ENCODE results near the gene PCYOX1L. TPM values are rescaled to one million over a fixed set of nuclear protein-coding genes. Genes with fewer than 3 reads are reported as not detected.

The PCYOX1L gene
- total RNA-seq, 1 experiment from 2014 or later, result 29.9 TPM

DNA sequence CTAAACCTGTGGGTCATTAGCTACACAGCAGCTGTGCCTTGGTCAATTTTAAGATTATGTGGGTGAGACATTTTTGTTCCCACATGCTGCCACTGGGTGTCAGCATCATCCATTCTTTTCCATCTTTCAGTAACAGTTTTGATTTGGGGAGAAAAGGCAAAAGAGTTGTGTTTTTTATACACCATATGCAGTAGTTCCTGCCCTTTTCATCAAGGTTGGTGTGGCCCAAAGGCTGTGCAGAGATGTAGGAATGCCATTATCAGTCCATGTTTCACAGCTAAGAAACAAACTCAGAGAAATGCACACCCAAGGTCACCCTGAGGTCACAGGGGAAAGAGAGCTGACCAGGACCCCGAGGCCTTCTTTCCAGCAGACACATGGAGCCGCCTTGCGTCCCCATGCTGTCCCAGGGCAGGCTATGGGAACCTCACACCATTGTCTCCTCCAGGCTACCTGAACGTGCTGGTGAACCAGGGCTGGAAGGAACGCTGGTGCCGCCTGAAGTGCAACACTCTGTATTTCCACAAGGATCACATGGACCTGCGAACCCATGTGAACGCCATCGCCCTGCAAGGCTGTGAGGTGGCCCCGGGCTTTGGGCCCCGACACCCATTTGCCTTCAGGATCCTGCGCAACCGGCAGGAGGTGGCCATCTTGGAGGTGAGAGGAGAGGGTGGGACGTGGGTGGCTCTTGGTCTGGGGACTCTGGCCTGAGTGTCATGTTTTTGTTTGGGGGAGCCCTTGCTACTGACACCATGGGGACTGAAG lies 40.4 kb upstream of the PCYOX1L start:
- CTCF ChIA-PET, result interaction anchor here (0.7 to 1.3 kb wide), 8 partner anchors 18 to 111 kb away, joined by 3 to 9 read pairs (median 3); partner anchors contain the start of gene PCYOX1L
- intact Hi-C loops (cut with micrococcal nuclease; ENCODE audit: unreplicated experiment), result loop anchor here (1.0 to 5.0 kb wide), 4 partner anchors 50 to 245 kb away; no protein-coding TSS in a partner anchor
- no peak overlapping the region for H3K27ac Mint-ChIP-seq (ENCODE audit: unreplicated experiment)
- no TSS peak for BruUV-seq (replicated peaks)
- H3K36me3 Mint-ChIP-seq (ENCODE audit: insufficient read depth, unreplicated experiment), result peaks cover 5% of the 10 kb centered on the region
- TF ChIP-seq, protein P1, sequence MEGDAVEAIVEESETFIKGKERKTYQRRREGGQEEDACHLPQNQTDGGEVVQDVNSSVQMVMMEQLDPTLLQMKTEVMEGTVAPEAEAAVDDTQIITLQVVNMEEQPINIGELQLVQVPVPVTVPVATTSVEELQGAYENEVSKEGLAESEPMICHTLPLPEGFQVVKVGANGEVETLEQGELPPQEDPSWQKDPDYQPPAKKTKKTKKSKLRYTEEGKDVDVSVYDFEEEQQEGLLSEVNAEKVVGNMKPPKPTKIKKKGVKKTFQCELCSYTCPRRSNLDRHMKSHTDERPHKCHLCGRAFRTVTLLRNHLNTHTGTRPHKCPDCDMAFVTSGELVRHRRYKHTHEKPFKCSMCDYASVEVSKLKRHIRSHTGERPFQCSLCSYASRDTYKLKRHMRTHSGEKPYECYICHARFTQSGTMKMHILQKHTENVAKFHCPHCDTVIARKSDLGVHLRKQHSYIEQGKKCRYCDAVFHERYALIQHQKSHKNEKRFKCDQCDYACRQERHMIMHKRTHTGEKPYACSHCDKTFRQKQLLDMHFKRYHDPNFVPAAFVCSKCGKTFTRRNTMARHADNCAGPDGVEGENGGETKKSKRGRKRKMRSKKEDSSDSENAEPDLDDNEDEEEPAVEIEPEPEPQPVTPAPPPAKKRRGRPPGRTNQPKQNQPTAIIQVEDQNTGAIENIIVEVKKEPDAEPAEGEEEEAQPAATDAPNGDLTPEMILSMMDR (IDR thresholded peaks at IDR 0.05; ENCODE audit: unreplicated experiment), result peak; percentile 65
- H3K27me3 Mint-ChIP-seq (ENCODE audit: unreplicated experiment), result no peaks in the 10 kb centered on the region
- no peaks in the 10 kb centered on the region for H3K9me3 Mint-ChIP-seq (ENCODE audit: low read depth, unreplicated experiment)
- DNase-seq, result peak; percentile 44
- H3K4me1 Mint-ChIP-seq (ENCODE audit: low read depth, unreplicated experiment), result peaks cover 15% of the 10 kb centered on the region
- no peak overlapping the region for H3K4me3 Mint-ChIP-seq (ENCODE audit: low read depth, unreplicated experiment)

DNA sequence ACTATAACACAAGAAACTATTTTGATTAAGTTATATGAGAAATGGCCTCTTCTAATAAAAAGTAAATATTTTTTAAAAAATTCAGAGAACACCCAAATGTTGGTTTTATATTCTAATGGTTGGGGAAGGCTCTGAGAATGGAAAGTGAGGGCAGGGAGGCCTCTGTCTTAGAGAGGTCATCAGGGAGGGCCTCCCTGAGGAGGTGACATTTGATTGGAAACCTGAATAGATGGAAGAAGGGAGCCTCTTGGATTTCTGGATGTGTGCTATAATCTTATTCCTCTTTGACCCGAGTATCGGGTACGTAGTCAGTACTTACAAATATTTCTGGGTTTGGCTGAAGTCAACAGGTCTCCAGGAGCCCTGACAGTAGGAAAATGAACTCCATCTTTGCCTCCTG lies 38.7 kb upstream of the PCYOX1L start:
- H3K27ac Mint-ChIP-seq (ENCODE audit: unreplicated experiment), result no peak overlapping the region
- CTCF ChIA-PET, result no interaction called here
- TF ChIP-seq, protein P1 (IDR thresholded peaks at IDR 0.05; ENCODE audit: unreplicated experiment), result no peak

DNA sequence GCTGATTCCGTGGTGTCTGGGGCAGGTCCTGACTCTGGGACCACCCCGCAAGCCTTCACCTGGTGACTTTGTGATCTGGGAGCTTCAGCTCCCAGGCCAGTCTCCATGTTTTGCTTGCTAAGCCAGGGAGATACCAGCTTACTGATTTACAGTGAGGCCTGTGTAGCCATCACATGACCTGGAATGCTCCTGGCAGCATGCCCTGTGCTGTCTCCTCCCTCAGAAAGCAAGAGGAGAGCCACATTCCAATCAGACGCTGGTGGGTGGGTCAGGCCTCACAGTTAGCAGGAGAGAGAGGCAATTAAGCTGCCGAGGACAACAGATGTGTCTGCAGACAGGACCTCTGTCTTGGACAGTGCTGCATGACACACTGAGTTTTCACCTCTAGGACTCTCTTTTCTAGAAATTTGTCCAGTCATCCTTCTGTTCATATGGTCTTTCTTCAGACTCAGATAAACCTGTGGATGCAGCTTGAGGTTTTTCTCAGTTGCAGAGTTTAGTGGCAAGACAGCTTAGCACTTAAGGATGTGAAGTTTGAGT lies 37.0 kb upstream of the PCYOX1L start:
- H3K9me3 Mint-ChIP-seq (ENCODE audit: low read depth, unreplicated experiment), result no peaks in the 10 kb centered on the region
- peaks cover 5% of the 10 kb centered on the region for H3K36me3 Mint-ChIP-seq (ENCODE audit: insufficient read depth, unreplicated experiment)
- peak overlapping the region; percentile 86 for H3K27ac Mint-ChIP-seq (ENCODE audit: unreplicated experiment)
- BruUV-seq (replicated peaks), result no TSS peak
- peaks cover 15% of the 10 kb centered on the region for H3K4me1 Mint-ChIP-seq (ENCODE audit: low read depth, unreplicated experiment)
- H3K4me3 Mint-ChIP-seq (ENCODE audit: low read depth, unreplicated experiment), result no peak overlapping the region
- H3K27me3 Mint-ChIP-seq (ENCODE audit: unreplicated experiment), result no peaks in the 10 kb centered on the region
- DNase-seq, result peak; percentile 93
- TF ChIP-seq, protein P1 (IDR thresholded peaks at IDR 0.05; ENCODE audit: unreplicated experiment), result no peak
- CTCF ChIA-PET, result interaction anchor here (0.6 to 2.1 kb wide), 9 partner anchors 15 to 1175 kb away, joined by 3 to 11 read pairs (median 4); partner anchors contain the start of genes GRPEL2 and PCYOX1L
- intact Hi-C loops (cut with micrococcal nuclease; ENCODE audit: unreplicated experiment), result no loop called here

More for the DNA sequence above, 38.7 kb upstream of the PCYOX1L start:
- intact Hi-C loops (cut with micrococcal nuclease; ENCODE audit: unreplicated experiment), result loop anchor here (5.0 kb wide), 1 partner anchor 243 kb away; no protein-coding TSS in a partner anchor
- no TSS peak for BruUV-seq (replicated peaks)
- Mint-ChIP-seq H3K36me3 (ENCODE audit: insufficient read depth, unreplicated experiment) (peaks cover 5% of the 10 kb centered on the region), H3K9me3 (ENCODE audit: low read depth, unreplicated experiment) (no peaks in the 10 kb centered on the region), H3K4me3 (ENCODE audit: low read depth, unreplicated experiment) (no peak overlapping the region), H3K27me3 (ENCODE audit: unreplicated experiment) (no peaks in the 10 kb centered on the region), H3K4me1 (ENCODE audit: low read depth, unreplicated experiment) (peaks cover 15% of the 10 kb centered on the region)
- no peak for DNase-seq

DNA sequence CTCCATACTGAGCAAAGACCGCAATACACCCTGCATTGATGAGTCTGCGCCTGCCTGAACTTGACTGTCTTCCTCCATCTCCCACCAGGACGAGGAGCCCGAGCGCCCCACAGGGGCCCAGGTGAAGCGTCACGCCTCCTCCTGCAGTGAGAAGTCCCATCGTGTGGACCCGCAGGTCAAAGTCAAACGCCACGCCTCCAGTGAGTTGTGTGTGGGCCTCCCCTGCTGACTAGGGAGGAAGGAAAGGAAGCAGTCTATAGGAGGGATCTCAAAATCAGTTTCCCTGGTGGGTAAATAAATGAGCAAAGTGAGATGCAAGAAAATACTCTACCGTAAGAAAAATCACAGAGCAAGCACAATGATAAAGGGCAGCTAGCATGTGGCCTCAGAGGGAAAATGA lies 35.3 kb upstream of the PCYOX1L start:
- no peak for DNase-seq
- H3K4me3 Mint-ChIP-seq (ENCODE audit: low read depth, unreplicated experiment), result no peak overlapping the region
- no peaks in the 10 kb centered on the region for H3K9me3 Mint-ChIP-seq (ENCODE audit: low read depth, unreplicated experiment)
- H3K4me1 Mint-ChIP-seq (ENCODE audit: low read depth, unreplicated experiment), result peaks cover 21% of the 10 kb centered on the region
- H3K36me3 Mint-ChIP-seq (ENCODE audit: insufficient read depth, unreplicated experiment), result peaks cover 5% of the 10 kb centered on the region
- H3K27ac Mint-ChIP-seq (ENCODE audit: unreplicated experiment), result no peak overlapping the region
- intact Hi-C loops (cut with micrococcal nuclease; ENCODE audit: unreplicated experiment), result no loop called here
- no TSS peak for BruUV-seq (replicated peaks)
- H3K27me3 Mint-ChIP-seq (ENCODE audit: unreplicated experiment), result no peaks in the 10 kb centered on the region
- TF ChIP-seq, protein P1 (IDR thresholded peaks at IDR 0.05; ENCODE audit: unreplicated experiment), result no peak
- CTCF ChIA-PET, result no interaction called here

Data from Calu3 (cell line).